WTC11 (cell line): ENCODE results near the gene PIK3IP1. TPM values are rescaled to one million over a fixed set of nuclear protein-coding genes. Genes with fewer than 3 reads are reported as not detected.

Experiments used
- ATAC-seq: fragments of 200-7000 bp; cut with Tn5 transposase; 2 replicates; pipeline ENCODE4 v1.10.0; 2021; ENCODE audit warnings: mild to moderate bottlenecking, moderate library complexity
- CTCF ChIA-PET: fragments of 300-600 bp; sonication (Branson Sonifier 250); formaldehyde crosslinking; loops from one replicate; lab custom pipeline; 2021; ENCODE audit warnings: antibody characterized with exemption; lab: Charles Lee
- POLR2A ChIA-PET: fragments of 350-600 bp; sonication (Branson Sonifier 250); formaldehyde crosslinking; loops from one replicate; lab custom pipeline; 2021; ENCODE audit warnings: antibody characterized with exemption; lab: Charles Lee
- DNase-seq: peaks from one replicate; pipeline ENCODE4 v3.0.0; 2021; ENCODE audit warnings: low spot score
- H3K27ac Mint-ChIP-seq: 2 replicates; pipeline ENCODE4 v1.8.0; 2021; ENCODE audit warnings: mixed read lengths
- H3K27me3 Mint-ChIP-seq: 2 replicates; pipeline ENCODE4 v1.8.0; 2021; ENCODE audit warnings: low read depth, mild to moderate bottlenecking, moderate library complexity, mixed read lengths
- H3K36me3 Mint-ChIP-seq: 2 replicates; pipeline ENCODE4 v1.8.0; 2021; ENCODE audit warnings: mixed read lengths
- H3K4me1 Mint-ChIP-seq: 2 replicates; pipeline ENCODE4 v1.8.0; 2022; ENCODE audit warnings: mixed read lengths
- H3K4me3 Mint-ChIP-seq: 2 replicates; pipeline ENCODE4 v1.8.0; 2021; ENCODE audit warnings: mild to moderate bottlenecking, moderate library complexity, mixed read lengths
- H3K9me3 Mint-ChIP-seq: 2 replicates; pipeline ENCODE4 v1.8.0; 2021; ENCODE audit warnings: mixed read lengths
- FOXK1 ChIP-seq: sonication (generic); formaldehyde crosslinking; IDR thresholded peaks from 2 replicates; pipeline ENCODE4 v1.8.0; 2022; ENCODE audit warnings: mild to moderate bottlenecking, moderate library complexity, missing genetic modification reagents
- GABPB1 ChIP-seq: sonication (generic); formaldehyde crosslinking; IDR thresholded peaks from 2 replicates; pipeline ENCODE4 v1.8.1; 2023; ENCODE audit warnings: mild to moderate bottlenecking, missing genetic modification reagents
- IRF2 ChIP-seq: sonication (generic); formaldehyde crosslinking; IDR thresholded peaks from 2 replicates; pipeline ENCODE4 v1.8.0; 2022; ENCODE audit warnings: low read depth, missing genetic modification reagents, borderline replicate concordance
- NFATC4 ChIP-seq: fragments of 250-450 bp; sonication (Bioruptor Pico); IDR thresholded peaks from 2 replicates; pipeline ENCODE4 v1.9.0; 2021; ENCODE audit warnings: mild to moderate bottlenecking
- NR2C2 ChIP-seq: sonication (generic); formaldehyde crosslinking; IDR thresholded peaks from 2 replicates; pipeline ENCODE4 v1.8.0; 2022; ENCODE audit warnings: mild to moderate bottlenecking, missing genetic modification reagents
- OVOL2 ChIP-seq: fragments of 250-450 bp; sonication (Bioruptor Pico); IDR thresholded peaks from 2 replicates; pipeline ENCODE4 v1.9.0; 2021; ENCODE audit warnings: mild to moderate bottlenecking, borderline replicate concordance
- RORB ChIP-seq: fragments of 250-450 bp; sonication (Bioruptor Pico); IDR thresholded peaks from 2 replicates; pipeline ENCODE4 v1.9.0; 2021; ENCODE audit warnings: mild to moderate bottlenecking
- TCF7 ChIP-seq: sonication (generic); formaldehyde crosslinking; IDR thresholded peaks from 2 replicates; pipeline ENCODE4 v1.8.0; 2022; ENCODE audit warnings: mild to moderate bottlenecking, low read depth, missing genetic modification reagents, moderate library complexity
- ZNF263 ChIP-seq: sonication (generic); formaldehyde crosslinking; IDR thresholded peaks from 2 replicates; pipeline ENCODE4 v1.8.1; 2022; ENCODE audit warnings: low read depth, mild to moderate bottlenecking, moderate library complexity, missing genetic modification reagents
- ZNF416 ChIP-seq: fragments of 250-450 bp; sonication (Bioruptor Pico); IDR thresholded peaks from 2 replicates; pipeline ENCODE4 v1.9.0; 2021; ENCODE audit warnings: mild to moderate bottlenecking, inconsistent platforms
- ZNF671 ChIP-seq: fragments of 250-450 bp; sonication (Bioruptor Pico); IDR thresholded peaks from 2 replicates; pipeline ENCODE4 v1.8.0; 2021; ENCODE audit warnings: mild to moderate bottlenecking
- total RNA-seq: library from RNA; stranded (reverse); gene quantifications from 3 replicates; pipeline ENCODE4 v1.2.3, GENCODE V29; 2021
- TF ChIP-seq, protein P1 (sequence below): fragments of 250-450 bp; sonication (Bioruptor Pico); IDR thresholded peaks from 2 replicates; pipeline ENCODE4 v1.9.0; 2021; ENCODE audit warnings: mild to moderate bottlenecking, borderline replicate concordance
- TF ChIP-seq, protein P2 (sequence below): sonication (generic); formaldehyde crosslinking; IDR thresholded peaks from 2 replicates; pipeline ENCODE4 v1.8.0; 2023; ENCODE audit warnings: missing genetic modification reagents
- TF ChIP-seq, protein P3 (sequence below): sonication (generic); formaldehyde crosslinking; IDR thresholded peaks from 2 replicates; pipeline ENCODE4 v1.8.1; 2023; ENCODE audit warnings: mild to moderate bottlenecking, missing genetic modification reagents, moderate library complexity
- TF ChIP-seq, protein P4 (sequence below): sonication (generic); formaldehyde crosslinking; IDR thresholded peaks from 2 replicates; pipeline ENCODE4 v1.8.1; 2023; ENCODE audit warnings: mild to moderate bottlenecking, moderate library complexity, missing genetic modification reagents
- TF ChIP-seq, protein P5 (sequence below): sonication (generic); formaldehyde crosslinking; IDR thresholded peaks from 2 replicates; pipeline ENCODE4 v1.8.1; 2022; ENCODE audit warnings: low read depth, missing genetic modification reagents, borderline replicate concordance
- TF ChIP-seq, protein P6 (sequence below): sonication (generic); formaldehyde crosslinking; IDR thresholded peaks from 2 replicates; pipeline ENCODE4 v1.8.0; 2022; ENCODE audit warnings: mild to moderate bottlenecking, missing genetic modification reagents
- TF ChIP-seq, protein P7 (sequence below): sonication (generic); formaldehyde crosslinking; IDR thresholded peaks from 2 replicates; pipeline ENCODE4 v1.8.0; 2022; ENCODE audit warnings: mild to moderate bottlenecking, missing genetic modification reagents

Gene PIK3IP1
- total RNA-seq, 1 experiment from 2014 or later, result 2.0 TPM

DNA sequence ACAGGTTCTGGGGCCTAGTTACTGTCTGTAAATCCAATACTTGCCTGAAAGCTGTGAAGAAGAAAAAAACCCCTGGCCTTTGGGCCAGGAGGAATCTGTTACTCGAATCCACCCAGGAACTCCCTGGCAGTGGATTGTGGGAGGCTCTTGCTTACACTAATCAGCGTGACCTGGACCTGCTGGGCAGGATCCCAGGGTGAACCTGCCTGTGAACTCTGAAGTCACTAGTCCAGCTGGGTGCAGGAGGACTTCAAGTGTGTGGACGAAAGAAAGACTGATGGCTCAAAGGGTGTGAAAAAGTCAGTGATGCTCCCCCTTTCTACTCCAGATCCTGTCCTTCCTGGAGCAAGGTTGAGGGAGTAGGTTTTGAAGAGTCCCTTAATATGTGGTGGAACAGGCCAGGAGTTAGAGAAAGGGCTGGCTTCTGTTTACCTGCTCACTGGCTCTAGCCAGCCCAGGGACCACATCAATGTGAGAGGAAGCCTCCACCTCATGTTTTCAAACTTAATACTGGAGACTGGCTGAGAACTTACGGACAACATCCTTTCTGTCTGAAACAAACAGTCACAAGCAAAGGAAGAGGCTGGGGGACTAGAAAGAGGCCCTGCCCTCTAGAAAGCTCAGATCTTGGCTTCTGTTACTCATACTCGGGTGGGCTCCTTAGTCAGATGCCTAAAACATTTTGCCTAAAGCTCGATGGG is 13.5 kb downstream of the PIK3IP1 start (continued):
- TF ChIP-seq NFATC4 (CRISPR knock-in tag), result no peak

DNA sequence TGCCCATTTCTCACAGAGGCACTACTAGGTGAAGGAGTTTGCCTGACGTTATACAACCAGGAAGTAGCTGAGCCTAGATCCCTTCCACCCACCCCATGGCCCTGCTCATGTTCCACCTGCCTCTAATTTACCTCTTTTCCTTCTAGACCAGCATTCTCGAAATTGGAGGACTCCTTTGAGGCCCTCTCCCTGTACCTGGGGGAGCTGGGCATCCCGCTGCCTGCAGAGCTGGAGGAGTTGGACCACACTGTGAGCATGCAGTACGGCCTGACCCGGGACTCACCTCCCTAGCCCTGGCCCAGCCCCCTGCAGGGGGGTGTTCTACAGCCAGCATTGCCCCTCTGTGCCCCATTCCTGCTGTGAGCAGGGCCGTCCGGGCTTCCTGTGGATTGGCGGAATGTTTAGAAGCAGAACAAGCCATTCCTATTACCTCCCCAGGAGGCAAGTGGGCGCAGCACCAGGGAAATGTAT is 14.1 kb downstream of the PIK3IP1 start:
- no peak for ATAC-seq
- H3K27me3 Mint-ChIP-seq, result no peaks in the 10 kb centered on the region
- DNase-seq, result no peak
- no peak overlapping the region for H3K4me3 Mint-ChIP-seq
- no peaks in the 10 kb centered on the region for H3K9me3 Mint-ChIP-seq
- CTCF ChIA-PET, result no interaction called here
- H3K4me1 Mint-ChIP-seq, result peaks cover 2% of the 10 kb centered on the region; the same call in 1 of the 2 replicates
- no peak overlapping the region for H3K27ac Mint-ChIP-seq
- TF ChIP-seq, protein P1, sequence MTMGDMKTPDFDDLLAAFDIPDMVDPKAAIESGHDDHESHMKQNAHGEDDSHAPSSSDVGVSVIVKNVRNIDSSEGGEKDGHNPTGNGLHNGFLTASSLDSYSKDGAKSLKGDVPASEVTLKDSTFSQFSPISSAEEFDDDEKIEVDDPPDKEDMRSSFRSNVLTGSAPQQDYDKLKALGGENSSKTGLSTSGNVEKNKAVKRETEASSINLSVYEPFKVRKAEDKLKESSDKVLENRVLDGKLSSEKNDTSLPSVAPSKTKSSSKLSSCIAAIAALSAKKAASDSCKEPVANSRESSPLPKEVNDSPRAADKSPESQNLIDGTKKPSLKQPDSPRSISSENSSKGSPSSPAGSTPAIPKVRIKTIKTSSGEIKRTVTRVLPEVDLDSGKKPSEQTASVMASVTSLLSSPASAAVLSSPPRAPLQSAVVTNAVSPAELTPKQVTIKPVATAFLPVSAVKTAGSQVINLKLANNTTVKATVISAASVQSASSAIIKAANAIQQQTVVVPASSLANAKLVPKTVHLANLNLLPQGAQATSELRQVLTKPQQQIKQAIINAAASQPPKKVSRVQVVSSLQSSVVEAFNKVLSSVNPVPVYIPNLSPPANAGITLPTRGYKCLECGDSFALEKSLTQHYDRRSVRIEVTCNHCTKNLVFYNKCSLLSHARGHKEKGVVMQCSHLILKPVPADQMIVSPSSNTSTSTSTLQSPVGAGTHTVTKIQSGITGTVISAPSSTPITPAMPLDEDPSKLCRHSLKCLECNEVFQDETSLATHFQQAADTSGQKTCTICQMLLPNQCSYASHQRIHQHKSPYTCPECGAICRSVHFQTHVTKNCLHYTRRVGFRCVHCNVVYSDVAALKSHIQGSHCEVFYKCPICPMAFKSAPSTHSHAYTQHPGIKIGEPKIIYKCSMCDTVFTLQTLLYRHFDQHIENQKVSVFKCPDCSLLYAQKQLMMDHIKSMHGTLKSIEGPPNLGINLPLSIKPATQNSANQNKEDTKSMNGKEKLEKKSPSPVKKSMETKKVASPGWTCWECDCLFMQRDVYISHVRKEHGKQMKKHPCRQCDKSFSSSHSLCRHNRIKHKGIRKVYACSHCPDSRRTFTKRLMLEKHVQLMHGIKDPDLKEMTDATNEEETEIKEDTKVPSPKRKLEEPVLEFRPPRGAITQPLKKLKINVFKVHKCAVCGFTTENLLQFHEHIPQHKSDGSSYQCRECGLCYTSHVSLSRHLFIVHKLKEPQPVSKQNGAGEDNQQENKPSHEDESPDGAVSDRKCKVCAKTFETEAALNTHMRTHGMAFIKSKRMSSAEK, result no peak
- no peak for TF ChIP-seq RORB
- TF ChIP-seq, protein P2, sequence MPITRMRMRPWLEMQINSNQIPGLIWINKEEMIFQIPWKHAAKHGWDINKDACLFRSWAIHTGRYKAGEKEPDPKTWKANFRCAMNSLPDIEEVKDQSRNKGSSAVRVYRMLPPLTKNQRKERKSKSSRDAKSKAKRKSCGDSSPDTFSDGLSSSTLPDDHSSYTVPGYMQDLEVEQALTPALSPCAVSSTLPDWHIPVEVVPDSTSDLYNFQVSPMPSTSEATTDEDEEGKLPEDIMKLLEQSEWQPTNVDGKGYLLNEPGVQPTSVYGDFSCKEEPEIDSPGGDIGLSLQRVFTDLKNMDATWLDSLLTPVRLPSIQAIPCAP (CRISPR knock-in tag), result no peak
- TF ChIP-seq, protein P3, sequence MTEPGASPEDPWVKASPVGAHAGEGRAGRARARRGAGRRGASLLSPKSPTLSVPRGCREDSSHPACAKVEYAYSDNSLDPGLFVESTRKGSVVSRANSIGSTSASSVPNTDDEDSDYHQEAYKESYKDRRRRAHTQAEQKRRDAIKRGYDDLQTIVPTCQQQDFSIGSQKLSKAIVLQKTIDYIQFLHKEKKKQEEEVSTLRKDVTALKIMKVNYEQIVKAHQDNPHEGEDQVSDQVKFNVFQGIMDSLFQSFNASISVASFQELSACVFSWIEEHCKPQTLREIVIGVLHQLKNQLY (CRISPR knock-in tag), result no peak
- TF ChIP-seq, protein P4, sequence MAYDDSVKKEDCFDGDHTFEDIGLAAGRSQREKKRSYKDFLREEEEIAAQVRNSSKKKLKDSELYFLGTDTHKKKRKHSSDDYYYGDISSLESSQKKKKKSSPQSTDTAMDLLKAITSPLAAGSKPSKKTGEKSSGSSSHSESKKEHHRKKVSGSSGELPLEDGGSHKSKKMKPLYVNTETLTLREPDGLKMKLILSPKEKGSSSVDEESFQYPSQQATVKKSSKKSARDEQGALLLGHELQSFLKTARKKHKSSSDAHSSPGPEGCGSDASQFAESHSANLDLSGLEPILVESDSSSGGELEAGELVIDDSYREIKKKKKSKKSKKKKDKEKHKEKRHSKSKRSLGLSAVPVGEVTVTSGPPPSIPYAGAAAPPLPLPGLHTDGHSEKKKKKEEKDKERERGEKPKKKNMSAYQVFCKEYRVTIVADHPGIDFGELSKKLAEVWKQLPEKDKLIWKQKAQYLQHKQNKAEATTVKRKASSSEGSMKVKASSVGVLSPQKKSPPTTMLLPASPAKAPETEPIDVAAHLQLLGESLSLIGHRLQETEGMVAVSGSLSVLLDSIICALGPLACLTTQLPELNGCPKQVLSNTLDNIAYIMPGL (CRISPR knock-in tag), result no peak
- no peak for TF ChIP-seq ZNF263 (CRISPR knock-in tag)
- no peak for TF ChIP-seq ZNF416
- TF ChIP-seq, protein P5, sequence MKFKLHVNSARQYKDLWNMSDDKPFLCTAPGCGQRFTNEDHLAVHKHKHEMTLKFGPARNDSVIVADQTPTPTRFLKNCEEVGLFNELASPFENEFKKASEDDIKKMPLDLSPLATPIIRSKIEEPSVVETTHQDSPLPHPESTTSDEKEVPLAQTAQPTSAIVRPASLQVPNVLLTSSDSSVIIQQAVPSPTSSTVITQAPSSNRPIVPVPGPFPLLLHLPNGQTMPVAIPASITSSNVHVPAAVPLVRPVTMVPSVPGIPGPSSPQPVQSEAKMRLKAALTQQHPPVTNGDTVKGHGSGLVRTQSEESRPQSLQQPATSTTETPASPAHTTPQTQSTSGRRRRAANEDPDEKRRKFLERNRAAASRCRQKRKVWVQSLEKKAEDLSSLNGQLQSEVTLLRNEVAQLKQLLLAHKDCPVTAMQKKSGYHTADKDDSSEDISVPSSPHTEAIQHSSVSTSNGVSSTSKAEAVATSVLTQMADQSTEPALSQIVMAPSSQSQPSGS (CRISPR knock-in tag), result no peak
- no peak for TF ChIP-seq FOXK1
- no peak for TF ChIP-seq IRF2
- no peak for TF ChIP-seq ZNF671 (CRISPR knock-in tag)
- no peak for TF ChIP-seq NR2C2 (CRISPR knock-in tag)
- TF ChIP-seq GABPB1, result no peak
- TF ChIP-seq, protein P6, sequence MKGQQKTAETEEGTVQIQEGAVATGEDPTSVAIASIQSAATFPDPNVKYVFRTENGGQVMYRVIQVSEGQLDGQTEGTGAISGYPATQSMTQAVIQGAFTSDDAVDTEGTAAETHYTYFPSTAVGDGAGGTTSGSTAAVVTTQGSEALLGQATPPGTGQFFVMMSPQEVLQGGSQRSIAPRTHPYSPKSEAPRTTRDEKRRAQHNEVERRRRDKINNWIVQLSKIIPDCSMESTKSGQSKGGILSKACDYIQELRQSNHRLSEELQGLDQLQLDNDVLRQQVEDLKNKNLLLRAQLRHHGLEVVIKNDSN (CRISPR knock-in tag), result no peak
- no peak for TF ChIP-seq OVOL2 (CRISPR knock-in tag)
- no peak for TF ChIP-seq TCF7 (CRISPR knock-in tag)
- TF ChIP-seq, protein P7, sequence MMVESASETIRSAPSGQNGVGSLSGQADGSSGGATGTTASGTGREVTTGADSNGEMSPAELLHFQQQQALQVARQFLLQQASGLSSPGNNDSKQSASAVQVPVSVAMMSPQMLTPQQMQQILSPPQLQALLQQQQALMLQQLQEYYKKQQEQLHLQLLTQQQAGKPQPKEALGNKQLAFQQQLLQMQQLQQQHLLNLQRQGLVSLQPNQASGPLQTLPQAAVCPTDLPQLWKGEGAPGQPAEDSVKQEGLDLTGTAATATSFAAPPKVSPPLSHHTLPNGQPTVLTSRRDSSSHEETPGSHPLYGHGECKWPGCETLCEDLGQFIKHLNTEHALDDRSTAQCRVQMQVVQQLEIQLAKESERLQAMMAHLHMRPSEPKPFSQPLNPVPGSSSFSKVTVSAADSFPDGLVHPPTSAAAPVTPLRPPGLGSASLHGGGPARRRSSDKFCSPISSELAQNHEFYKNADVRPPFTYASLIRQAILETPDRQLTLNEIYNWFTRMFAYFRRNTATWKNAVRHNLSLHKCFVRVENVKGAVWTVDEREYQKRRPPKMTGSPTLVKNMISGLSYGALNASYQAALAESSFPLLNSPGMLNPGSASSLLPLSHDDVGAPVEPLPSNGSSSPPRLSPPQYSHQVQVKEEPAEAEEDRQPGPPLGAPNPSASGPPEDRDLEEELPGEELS (CRISPR knock-in tag), result no peak
- TF ChIP-seq, all 79 proteins: peak for 0
- H3K36me3 Mint-ChIP-seq, result peaks cover 28% of the 10 kb centered on the region
- POLR2A ChIA-PET, result no interaction called here
